Measurements from ENCODE around the gene C1orf210.

Gene C1orf210

GRCh38 chr1:43237121-43237520, 48.3 kb downstream of the C1orf210 start:
- no peak overlapping the region for H3K4me3 ChIP-seq (ENCODE audit: low read length)
- H2AFZ ChIP-seq (ENCODE audit: low read depth, low read length) = no peak overlapping the region
- peaks cover 2% of the 10 kb centered on the region for H3K9me3 ChIP-seq (ENCODE audit: low read length)
- no peaks in the 10 kb centered on the region for H3K27me3 ChIP-seq (ENCODE audit: insufficient read depth, low read length)
- H3K36me3 ChIP-seq (ENCODE audit: insufficient read depth, low read length) = no peaks in the 10 kb centered on the region
- H3K4me1 ChIP-seq (ENCODE audit: insufficient read depth, low read length) = no peaks in the 10 kb centered on the region

- Histone ChIP-seq H3K36me3 (ENCODE audit: insufficient read depth, low read length) (no peaks in the 10 kb centered on the region), H3K4me3 (ENCODE audit: low read length) (no peak overlapping the region), H3K27me3 (ENCODE audit: insufficient read depth, low read length) (peaks cover 3% of the 10 kb centered on the region), H3K9me3 (ENCODE audit: low read length) (peaks cover under 1% of the 10 kb centered on the region), H2AFZ (ENCODE audit: low read depth, low read length) (no peak overlapping the region), H3K4me1 (ENCODE audit: insufficient read depth, low read length) (no peaks in the 10 kb centered on the region)
Observed at GRCh38 chr1:43235451-43236121, 49.8 kb downstream of the C1orf210 start.

- H3K27me3 ChIP-seq (ENCODE audit: insufficient read depth, low read length) = peaks cover 3% of the 10 kb centered on the region
- H3K9me3 ChIP-seq (ENCODE audit: low read length) = no peaks in the 10 kb centered on the region
- no peaks in the 10 kb centered on the region for H3K36me3 ChIP-seq (ENCODE audit: insufficient read depth, low read length)
- H3K4me3 ChIP-seq (ENCODE audit: low read length) = no peak overlapping the region
- H2AFZ ChIP-seq (ENCODE audit: low read depth, low read length) = no peak overlapping the region
- no peaks in the 10 kb centered on the region for H3K4me1 ChIP-seq (ENCODE audit: insufficient read depth, low read length)
Observed at GRCh38 chr1:43235040-43235439, 50.3 kb downstream of the C1orf210 start.

DNA sequence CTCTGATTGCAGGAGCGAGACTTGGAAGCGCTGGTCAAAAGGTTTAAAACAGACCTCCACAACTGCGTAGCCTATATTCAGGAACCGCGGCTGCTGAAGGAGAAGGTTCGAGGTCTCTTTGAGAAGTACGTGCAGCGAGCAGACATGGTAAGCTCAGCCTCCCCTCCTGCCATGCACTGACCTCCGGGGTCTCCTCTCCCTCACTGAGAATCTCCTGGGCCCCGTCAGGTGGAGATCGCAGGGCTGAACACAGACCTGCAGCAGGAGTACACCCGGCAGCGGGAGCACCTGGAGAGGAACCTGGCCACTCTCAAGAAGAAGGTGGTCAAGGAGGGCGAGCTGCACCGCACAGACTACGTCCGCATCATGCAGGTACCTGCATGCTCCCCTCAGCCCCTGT, 51.1 kb downstream of the C1orf210 start:
- peaks cover 3% of the 10 kb centered on the region for H3K27me3 ChIP-seq (ENCODE audit: insufficient read depth, low read length)
- H2AFZ ChIP-seq (ENCODE audit: low read depth, low read length) = no peak overlapping the region
- H3K4me3 ChIP-seq (ENCODE audit: low read length) = no peak overlapping the region
- H3K9me3 ChIP-seq (ENCODE audit: low read length) = no peaks in the 10 kb centered on the region
- H3K36me3 ChIP-seq (ENCODE audit: insufficient read depth, low read length) = no peaks in the 10 kb centered on the region
- H3K4me1 ChIP-seq (ENCODE audit: insufficient read depth, low read length) = no peaks in the 10 kb centered on the region

DNA sequence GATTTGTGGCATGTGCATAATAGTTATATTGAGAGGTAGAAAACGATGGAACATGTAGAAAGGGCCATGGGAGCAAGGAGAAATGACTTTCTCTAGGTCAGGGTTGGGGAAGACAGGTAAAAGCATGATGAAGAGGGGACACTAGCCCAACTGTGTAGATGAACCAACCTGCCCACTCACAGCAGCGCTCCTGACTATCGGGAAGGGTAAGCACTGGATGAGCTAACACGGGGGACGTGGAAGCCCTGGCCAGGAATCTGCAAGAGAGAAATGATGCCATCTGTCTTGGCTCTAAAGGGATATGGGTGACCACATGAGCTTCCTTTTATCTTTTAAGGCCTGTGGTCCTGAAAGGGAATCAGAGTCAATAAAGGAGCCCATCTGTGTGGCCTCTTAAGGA, 51.8 kb downstream of the C1orf210 start:
- H2AFZ ChIP-seq (ENCODE audit: low read depth, low read length) = no peak overlapping the region
- no peaks in the 10 kb centered on the region for H3K4me1 ChIP-seq (ENCODE audit: insufficient read depth, low read length)
- peaks cover 3% of the 10 kb centered on the region for H3K27me3 ChIP-seq (ENCODE audit: insufficient read depth, low read length)
- H3K9me3 ChIP-seq (ENCODE audit: low read length) = no peaks in the 10 kb centered on the region
- H3K36me3 ChIP-seq (ENCODE audit: insufficient read depth, low read length) = no peaks in the 10 kb centered on the region
- no peak overlapping the region for H3K4me3 ChIP-seq (ENCODE audit: low read length)

- peaks cover 3% of the 10 kb centered on the region for H3K27me3 ChIP-seq (ENCODE audit: insufficient read depth, low read length)
- H3K4me1 ChIP-seq (ENCODE audit: insufficient read depth, low read length) = no peaks in the 10 kb centered on the region
- no peak overlapping the region for H2AFZ ChIP-seq (ENCODE audit: low read depth, low read length)
- no peak overlapping the region for H3K4me3 ChIP-seq (ENCODE audit: low read length)
- no peaks in the 10 kb centered on the region for H3K36me3 ChIP-seq (ENCODE audit: insufficient read depth, low read length)
- H3K9me3 ChIP-seq (ENCODE audit: low read length) = no peaks in the 10 kb centered on the region
Observed at GRCh38 chr1:43232482-43232881, 52.9 kb downstream of the C1orf210 start.

DNA sequence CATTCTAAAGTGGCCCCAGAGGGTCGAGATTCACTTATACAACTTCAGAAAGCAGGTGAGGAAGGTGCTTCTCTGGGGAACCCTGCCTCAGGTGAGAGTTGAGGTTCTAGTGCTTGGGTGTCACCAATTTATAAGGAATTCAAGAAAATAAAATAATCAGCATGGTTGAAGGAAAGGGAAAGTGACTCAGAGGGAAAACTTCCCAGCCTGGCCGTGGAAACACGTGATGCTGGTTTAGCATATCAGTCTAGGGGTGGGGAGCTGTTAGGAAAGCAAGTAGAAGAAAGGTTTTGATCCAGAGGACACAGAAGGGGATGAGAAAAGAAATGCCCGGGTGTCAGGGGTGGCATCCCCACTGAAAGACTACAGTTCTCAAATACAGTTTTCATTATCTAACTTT, 53.3 kb downstream of the C1orf210 start:
- H3K36me3 ChIP-seq (ENCODE audit: insufficient read depth, low read length) = no peaks in the 10 kb centered on the region
- H3K4me1 ChIP-seq (ENCODE audit: insufficient read depth, low read length) = no peaks in the 10 kb centered on the region
- no peak overlapping the region for H2AFZ ChIP-seq (ENCODE audit: low read depth, low read length)
- H3K4me3 ChIP-seq (ENCODE audit: low read length) = no peak overlapping the region
- H3K9me3 ChIP-seq (ENCODE audit: low read length) = no peaks in the 10 kb centered on the region
- H3K27me3 ChIP-seq (ENCODE audit: insufficient read depth, low read length) = peaks cover 3% of the 10 kb centered on the region
